GM12878 (cell line): ENCODE data around the gene VAV2. TPM values are rescaled to one million over a fixed set of nuclear protein-coding genes. Genes with fewer than 3 reads are reported as not detected.

ENCODE experiments used
- BMI1 ChIP-seq: fragments of 450-650 bp; IDR thresholded peaks from 2 replicates; pipeline ENCODE4 v1.6.1; 2016; ENCODE audit warnings: mild to moderate bottlenecking, moderate library complexity, borderline replicate concordance
- EED ChIP-seq: sonication (generic); IDR thresholded peaks from 2 replicates; pipeline ENCODE4 v1.6.1; 2016; ENCODE audit warnings: antibody characterized with exemption, low read depth
- NFYA ChIP-seq: IDR thresholded peaks from 2 replicates; pipeline ENCODE4 v1.6.1; 2011; ENCODE audit warnings: low read depth, mild to moderate bottlenecking, low read length, improper control_type of control experiment, borderline replicate concordance
- WRNIP1 ChIP-seq: IDR thresholded peaks from 2 replicates; pipeline ENCODE4 v1.6.1; 2011; ENCODE audit warnings: low read depth, low read length, improper control_type of control experiment, borderline replicate concordance
- polyA plus RNA-seq, 11 experiments: library from polyadenylated mRNA; depleted of rRNA in 4 of 11; unstranded in 6 of 11; stranded (reverse) in 5 of 11; fragments of >200 nt; fragmentation: Nextera tagmentation in 4 of 11; fragmentation: Illumina TruSeq in 1 of 11; extraction: Ambion mirVana in 4 of 11; extraction: Trizol in 1 of 11; gene quantifications; 1 replicate in 1 of 11; 2 replicates in 10 of 11; pipeline versions ENCODE4 v1.2.1 to v1.2.3, GENCODE V29; 2011 to 2016; ENCODE audit warnings: inconsistent platforms in 2 of 11, missing spikeins in 2 of 11, low read depth in 1 of 11
- total RNA-seq, 4 experiments: library from RNA; depleted of rRNA in 3 of 4; stranded (reverse); fragments of >200 nt in 3 of 4; fragmentation: Illumina TruSeq in 1 of 4; extraction: Trizol in 1 of 4; gene quantifications; 2 replicates each; pipeline versions ENCODE4 v1.2.1 to v1.2.3, GENCODE V29; 2013 to 2021
- TF ChIP-seq, protein P1 (sequence below): IDR thresholded peaks from 2 replicates; pipeline ENCODE4 v1.6.1; 2012; ENCODE audit warnings: mild to moderate bottlenecking, low read depth, low read length
- TF ChIP-seq, protein P2 (sequence below): fragments of 150-350 bp; IDR thresholded peaks from 2 replicates; pipeline ENCODE4 v1.6.1; 2016; ENCODE audit warnings: low read depth, low read length

VAV2 gene
- total and polyA plus RNA-seq, 10 of the 15 experiments (the other 5 are each of a cell fraction or from before 2014, with no cell fraction given) = 0.13 to 43.9 (median 16.9) TPM

DNA sequence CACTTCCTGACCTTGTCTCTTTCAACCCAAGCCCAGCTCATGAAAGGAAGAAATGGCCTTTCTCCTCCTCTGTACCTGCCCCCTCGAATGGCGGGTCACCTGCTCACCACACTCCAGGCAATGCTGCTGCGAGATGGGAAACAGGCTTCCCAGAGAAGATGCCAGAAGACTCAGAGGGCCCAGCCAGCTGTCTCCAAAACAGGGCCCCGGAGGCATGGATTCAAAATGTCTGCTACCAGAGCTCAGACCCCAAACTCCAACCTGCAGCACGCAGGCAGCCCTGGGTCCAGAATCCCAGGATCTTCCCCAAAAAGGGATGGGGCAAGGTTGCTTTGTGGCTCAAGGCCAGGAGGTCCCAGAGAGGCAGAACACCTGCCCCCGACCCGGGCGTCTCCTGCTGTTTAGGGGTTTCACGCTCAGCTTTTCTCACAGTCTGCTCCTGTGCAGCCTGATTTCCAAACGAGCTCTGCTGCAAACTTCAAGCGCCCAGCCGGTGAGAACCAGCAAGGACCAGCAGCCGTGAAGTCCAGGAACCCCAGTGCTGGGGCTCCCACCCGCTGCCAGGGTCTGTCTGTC lies 42.5 kb downstream of the VAV2 start (continued):
- TF ChIP-seq, protein P1, sequence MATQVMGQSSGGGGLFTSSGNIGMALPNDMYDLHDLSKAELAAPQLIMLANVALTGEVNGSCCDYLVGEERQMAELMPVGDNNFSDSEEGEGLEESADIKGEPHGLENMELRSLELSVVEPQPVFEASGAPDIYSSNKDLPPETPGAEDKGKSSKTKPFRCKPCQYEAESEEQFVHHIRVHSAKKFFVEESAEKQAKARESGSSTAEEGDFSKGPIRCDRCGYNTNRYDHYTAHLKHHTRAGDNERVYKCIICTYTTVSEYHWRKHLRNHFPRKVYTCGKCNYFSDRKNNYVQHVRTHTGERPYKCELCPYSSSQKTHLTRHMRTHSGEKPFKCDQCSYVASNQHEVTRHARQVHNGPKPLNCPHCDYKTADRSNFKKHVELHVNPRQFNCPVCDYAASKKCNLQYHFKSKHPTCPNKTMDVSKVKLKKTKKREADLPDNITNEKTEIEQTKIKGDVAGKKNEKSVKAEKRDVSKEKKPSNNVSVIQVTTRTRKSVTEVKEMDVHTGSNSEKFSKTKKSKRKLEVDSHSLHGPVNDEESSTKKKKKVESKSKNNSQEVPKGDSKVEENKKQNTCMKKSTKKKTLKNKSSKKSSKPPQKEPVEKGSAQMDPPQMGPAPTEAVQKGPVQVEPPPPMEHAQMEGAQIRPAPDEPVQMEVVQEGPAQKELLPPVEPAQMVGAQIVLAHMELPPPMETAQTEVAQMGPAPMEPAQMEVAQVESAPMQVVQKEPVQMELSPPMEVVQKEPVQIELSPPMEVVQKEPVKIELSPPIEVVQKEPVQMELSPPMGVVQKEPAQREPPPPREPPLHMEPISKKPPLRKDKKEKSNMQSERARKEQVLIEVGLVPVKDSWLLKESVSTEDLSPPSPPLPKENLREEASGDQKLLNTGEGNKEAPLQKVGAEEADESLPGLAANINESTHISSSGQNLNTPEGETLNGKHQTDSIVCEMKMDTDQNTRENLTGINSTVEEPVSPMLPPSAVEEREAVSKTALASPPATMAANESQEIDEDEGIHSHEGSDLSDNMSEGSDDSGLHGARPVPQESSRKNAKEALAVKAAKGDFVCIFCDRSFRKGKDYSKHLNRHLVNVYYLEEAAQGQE = no peak
- TF ChIP-seq, protein P2, sequence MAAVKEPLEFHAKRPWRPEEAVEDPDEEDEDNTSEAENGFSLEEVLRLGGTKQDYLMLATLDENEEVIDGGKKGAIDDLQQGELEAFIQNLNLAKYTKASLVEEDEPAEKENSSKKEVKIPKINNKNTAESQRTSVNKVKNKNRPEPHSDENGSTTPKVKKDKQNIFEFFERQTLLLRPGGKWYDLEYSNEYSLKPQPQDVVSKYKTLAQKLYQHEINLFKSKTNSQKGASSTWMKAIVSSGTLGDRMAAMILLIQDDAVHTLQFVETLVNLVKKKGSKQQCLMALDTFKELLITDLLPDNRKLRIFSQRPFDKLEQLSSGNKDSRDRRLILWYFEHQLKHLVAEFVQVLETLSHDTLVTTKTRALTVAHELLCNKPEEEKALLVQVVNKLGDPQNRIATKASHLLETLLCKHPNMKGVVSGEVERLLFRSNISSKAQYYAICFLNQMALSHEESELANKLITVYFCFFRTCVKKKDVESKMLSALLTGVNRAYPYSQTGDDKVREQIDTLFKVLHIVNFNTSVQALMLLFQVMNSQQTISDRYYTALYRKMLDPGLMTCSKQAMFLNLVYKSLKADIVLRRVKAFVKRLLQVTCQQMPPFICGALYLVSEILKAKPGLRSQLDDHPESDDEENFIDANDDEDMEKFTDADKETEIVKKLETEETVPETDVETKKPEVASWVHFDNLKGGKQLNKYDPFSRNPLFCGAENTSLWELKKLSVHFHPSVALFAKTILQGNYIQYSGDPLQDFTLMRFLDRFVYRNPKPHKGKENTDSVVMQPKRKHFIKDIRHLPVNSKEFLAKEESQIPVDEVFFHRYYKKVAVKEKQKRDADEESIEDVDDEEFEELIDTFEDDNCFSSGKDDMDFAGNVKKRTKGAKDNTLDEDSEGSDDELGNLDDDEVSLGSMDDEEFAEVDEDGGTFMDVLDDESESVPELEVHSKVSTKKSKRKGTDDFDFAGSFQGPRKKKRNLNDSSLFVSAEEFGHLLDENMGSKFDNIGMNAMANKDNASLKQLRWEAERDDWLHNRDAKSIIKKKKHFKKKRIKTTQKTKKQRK = no peak
- TF ChIP-seq BMI1 = no peak
- no peak for TF ChIP-seq NFYA
- TF ChIP-seq WRNIP1 = no peak
- no peak for TF ChIP-seq EED
